Activated T-cell treated with anti-CD3 and anti-CD28 coated beads, Interleukin-2, amount 50 U/mL, for 24 hours (primary cell): ENCODE results near the gene DNAJC11.
"Not testable (repeated sequence)": the region's sequence is repeated elsewhere in the genome, so short reads cannot be mapped to it uniquely, and the experiment has no call there.

ENCODE experiments used
- DNase-seq: peaks from one replicate; pipeline ENCODE4 v3.0.0-alpha.2; 2020
- H3K27ac Mint-ChIP-seq: 2 replicates; pipeline ENCODE4 v1.8.0; 2020; ENCODE audit warnings: mild to moderate bottlenecking, mixed read lengths
- H3K27me3 Mint-ChIP-seq: 2 replicates; pipeline ENCODE4 v1.8.0; 2020; ENCODE audit warnings: mixed read lengths
- H3K36me3 Mint-ChIP-seq: 2 replicates; pipeline ENCODE4 v1.8.0; 2020; ENCODE audit warnings: low read depth, mixed read lengths
- H3K4me1 Mint-ChIP-seq: 2 replicates; pipeline ENCODE4 v1.8.0; 2020; ENCODE audit warnings: low read depth, mixed read lengths
- H3K4me3 Mint-ChIP-seq: 2 replicates; pipeline ENCODE4 v1.8.0; 2020; ENCODE audit warnings: mild to moderate bottlenecking, moderate library complexity, mixed read lengths
- H3K9me3 Mint-ChIP-seq: 2 replicates; pipeline ENCODE4 v1.8.0; 2020; ENCODE audit warnings: mixed read lengths

The DNAJC11 gene

DNA sequence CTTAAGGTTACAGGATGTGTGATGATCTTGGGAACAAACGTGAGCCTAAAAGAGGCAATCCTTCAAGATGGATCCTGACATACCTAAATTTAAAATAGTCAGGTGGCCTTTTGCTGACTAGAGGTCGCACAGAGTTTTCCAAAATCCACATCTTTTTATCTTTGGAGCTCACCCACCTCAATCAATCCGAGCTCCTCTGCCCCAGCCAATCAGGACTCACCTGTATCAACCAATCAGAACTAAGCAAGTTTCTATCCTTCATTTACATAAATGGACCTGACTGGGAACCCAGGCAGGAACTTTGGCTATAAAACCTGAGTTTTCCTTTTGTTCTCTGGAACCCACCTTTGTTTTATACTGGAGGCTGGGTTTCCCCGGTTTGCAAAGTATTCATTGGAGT, 16.2 kb downstream of the DNAJC11 start:
- DNase-seq: no peak
- Mint-ChIP-seq H3K36me3 (peaks cover 42% of the 10 kb centered on the region), H3K4me3 (no peak overlapping the region), H3K4me1 (peaks cover 26% of the 10 kb centered on the region), H3K9me3 (no peaks in the 10 kb centered on the region), H3K27me3 (no peaks in the 10 kb centered on the region), H3K27ac (no peak overlapping the region)

DNA sequence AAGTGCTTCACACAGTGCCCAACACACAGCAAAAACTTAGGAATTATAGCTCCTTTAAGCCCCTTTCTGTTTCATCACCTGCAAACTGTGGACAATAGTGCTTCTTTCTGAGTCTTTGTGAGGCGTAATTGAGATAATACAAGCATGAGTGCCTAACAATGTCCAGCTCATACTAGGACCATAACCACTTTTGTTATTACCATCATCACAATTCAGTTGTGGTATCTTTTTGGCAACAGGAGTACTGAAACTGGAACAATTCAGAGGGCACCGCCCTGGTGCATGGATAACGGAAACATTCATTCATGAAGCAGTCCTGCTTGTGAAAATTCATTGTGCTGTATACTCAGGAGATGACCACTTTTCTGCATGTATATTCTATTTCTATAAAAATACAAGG, 18.2 kb downstream of the DNAJC11 start:
- Mint-ChIP-seq H3K9me3 (no peaks in the 10 kb centered on the region), H3K27me3 (no peaks in the 10 kb centered on the region)

DNA sequence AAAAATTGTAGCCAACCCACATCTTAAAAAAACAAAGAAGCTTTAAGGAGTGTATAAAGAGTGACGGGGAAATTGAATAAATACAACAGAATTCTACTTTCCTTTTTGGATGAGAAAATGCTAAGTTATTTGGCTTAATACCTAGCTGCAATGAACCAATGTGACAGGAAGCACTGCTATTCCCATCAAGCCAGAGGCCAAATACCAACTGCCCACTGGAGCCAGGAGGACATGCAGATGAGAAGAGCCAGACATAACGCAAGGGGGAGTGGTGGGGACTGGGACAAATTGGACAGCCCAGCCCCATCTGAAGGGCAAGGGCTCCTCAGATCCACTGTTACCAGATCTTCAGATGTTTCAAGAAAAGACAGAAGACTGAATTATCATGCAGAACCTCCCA, 25.7 kb downstream of the DNAJC11 start:
- H3K9me3 Mint-ChIP-seq: no peaks in the 10 kb centered on the region
- no peaks in the 10 kb centered on the region for H3K4me1 Mint-ChIP-seq
- H3K27ac Mint-ChIP-seq: no peak overlapping the region
- peaks cover 89% of the 10 kb centered on the region for H3K36me3 Mint-ChIP-seq
- no peak overlapping the region for H3K4me3 Mint-ChIP-seq
- H3K27me3 Mint-ChIP-seq: no peaks in the 10 kb centered on the region
- DNase-seq: no peak

More for the DNA sequence above, 18.2 kb downstream of the DNAJC11 start:
- no peak for DNase-seq
- peaks cover 14% of the 10 kb centered on the region for H3K4me1 Mint-ChIP-seq
- H3K36me3 Mint-ChIP-seq: peaks cover 54% of the 10 kb centered on the region
- no peak overlapping the region for H3K4me3 Mint-ChIP-seq
- H3K27ac Mint-ChIP-seq: no peak overlapping the region

DNA sequence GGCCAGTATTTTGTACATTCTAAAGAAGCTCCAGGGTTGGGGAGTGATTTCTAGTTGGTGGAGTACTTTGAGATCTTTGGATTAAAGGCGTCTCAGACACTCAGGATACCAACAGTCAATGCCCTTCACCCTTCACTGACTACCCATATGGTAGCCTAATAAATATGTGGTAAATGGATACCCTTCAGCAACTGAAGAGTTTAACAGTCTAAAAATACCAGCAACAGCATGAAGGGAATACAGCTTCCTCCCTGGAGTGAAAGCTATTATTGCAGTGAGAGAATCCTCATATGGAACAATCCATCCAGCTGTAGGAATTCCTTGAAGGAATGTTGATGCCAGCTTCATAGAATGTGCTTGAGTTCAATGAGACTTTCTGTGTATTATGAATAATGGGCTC, 26.8 kb downstream of the DNAJC11 start:
- H3K27ac Mint-ChIP-seq: no peak overlapping the region
- H3K9me3 Mint-ChIP-seq: no peaks in the 10 kb centered on the region
- H3K4me3 Mint-ChIP-seq: no peak overlapping the region
- DNase-seq: no peak
- H3K4me1 Mint-ChIP-seq: no peaks in the 10 kb centered on the region
- H3K27me3 Mint-ChIP-seq: no peaks in the 10 kb centered on the region
- peaks cover 92% of the 10 kb centered on the region for H3K36me3 Mint-ChIP-seq

DNA sequence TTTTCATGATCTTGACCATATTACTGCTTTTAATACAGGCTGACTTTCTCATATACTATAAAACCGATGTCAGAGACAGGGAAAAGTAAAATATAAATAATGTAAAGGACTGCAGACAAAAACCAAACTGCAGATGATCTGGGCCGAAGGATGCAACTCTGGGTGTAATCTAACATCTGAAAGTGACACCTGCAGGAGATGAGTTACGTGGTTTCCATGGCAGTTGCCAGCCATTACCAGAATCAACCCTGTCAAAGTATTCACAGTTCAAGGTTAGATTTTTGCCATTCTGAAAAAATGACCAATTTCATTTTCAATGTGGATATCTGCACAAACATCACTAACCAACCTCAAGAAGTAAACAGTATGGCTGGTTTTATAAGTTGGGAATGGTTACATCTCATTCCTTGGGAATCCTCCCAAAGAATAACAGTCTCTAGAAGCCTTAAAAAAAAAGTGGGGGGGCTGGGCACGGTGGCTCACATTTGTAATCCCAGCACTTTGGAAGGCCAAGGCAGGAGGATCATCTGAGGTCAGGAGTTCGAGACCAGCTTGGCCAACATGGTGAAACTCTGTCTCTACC, 27.7 kb downstream of the DNAJC11 start:
- H3K36me3 Mint-ChIP-seq: peaks cover 86% of the 10 kb centered on the region

DNA sequence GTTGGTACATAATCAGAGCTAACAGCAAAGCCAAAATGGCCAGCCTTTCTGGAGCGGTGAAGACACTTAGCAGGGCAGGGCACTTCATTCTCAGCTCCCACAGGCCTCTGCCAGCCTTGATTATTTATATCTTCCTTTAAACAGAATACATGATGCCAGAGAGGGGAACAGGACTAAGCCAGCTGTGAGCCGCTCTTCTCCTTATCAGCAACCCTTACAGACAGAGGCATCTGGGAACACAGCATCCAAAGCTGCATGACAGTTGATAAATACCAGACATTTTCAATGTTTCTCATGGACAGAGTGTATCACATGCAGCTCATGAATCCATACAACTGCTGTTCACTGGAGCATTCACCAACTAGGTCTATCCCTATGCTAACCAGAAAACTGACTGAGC, 29.1 kb downstream of the DNAJC11 start:
- H3K27ac Mint-ChIP-seq: no peak overlapping the region
- H3K36me3 Mint-ChIP-seq: peaks cover 84% of the 10 kb centered on the region
- no peaks in the 10 kb centered on the region for H3K4me1 Mint-ChIP-seq
- H3K9me3 Mint-ChIP-seq: no peaks in the 10 kb centered on the region
- DNase-seq: no peak
- no peaks in the 10 kb centered on the region for H3K27me3 Mint-ChIP-seq
- H3K4me3 Mint-ChIP-seq: no peak overlapping the region

More for the DNA sequence above, 27.7 kb downstream of the DNAJC11 start:
- Mint-ChIP-seq H3K4me1 (no peaks in the 10 kb centered on the region), H3K27me3 (no peaks in the 10 kb centered on the region), H3K27ac (no peak overlapping the region), H3K9me3 (no peaks in the 10 kb centered on the region), H3K4me3 (no peak overlapping the region)
- DNase-seq: no peak

DNA sequence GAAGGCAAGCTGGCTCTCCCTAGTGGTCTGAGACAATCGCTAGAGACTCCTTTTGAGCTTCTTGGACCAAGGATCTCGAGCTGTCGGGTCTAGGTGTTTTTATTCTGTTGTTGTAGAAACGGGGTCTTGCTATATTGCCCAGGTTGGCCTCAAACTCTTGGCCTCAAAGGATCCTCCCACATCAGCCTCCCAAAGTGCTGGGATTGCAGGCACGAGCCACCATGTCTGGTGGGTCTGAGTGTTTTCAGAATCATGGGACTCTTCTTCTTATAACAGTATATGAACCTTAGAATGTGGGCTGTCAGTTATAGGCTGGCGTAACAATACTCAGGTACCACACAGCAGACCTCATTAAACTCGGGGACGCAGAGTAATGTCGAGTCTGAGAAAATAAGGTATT, 33.1 kb downstream of the DNAJC11 start:
- Mint-ChIP-seq H3K27me3 (no peaks in the 10 kb centered on the region), H3K4me1 (no peaks in the 10 kb centered on the region), H3K36me3 (peaks cover 82% of the 10 kb centered on the region), H3K9me3 (no peaks in the 10 kb centered on the region), H3K27ac (no peak overlapping the region), H3K4me3 (no peak overlapping the region)
- DNase-seq: no peak

DNA sequence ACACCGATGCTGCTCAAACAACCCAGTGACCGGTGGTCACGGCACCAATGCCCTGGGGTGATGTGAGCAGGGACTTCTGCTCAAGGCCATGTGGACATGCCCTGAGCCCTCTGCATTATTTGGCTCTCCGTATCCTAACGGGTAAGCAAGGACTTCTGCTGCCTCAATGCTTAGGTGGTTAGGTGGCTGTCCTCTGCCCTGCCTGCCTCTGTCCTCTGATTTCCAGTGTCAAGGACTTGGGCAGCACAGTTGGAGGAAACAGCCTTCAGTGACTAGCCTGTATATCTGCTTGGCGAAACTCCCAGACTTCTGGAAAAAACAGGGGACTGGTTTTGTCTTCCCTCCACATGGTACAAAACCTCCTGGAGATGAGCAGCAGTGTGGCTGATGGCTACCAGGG, 34.5 kb downstream of the DNAJC11 start:
- Mint-ChIP-seq H3K9me3 (no peaks in the 10 kb centered on the region), H3K36me3 (peaks cover 82% of the 10 kb centered on the region), H3K4me1 (no peaks in the 10 kb centered on the region), H3K27me3 (no peaks in the 10 kb centered on the region), H3K4me3 (no peak overlapping the region), H3K27ac (no peak overlapping the region)
- DNase-seq: no peak

DNA sequence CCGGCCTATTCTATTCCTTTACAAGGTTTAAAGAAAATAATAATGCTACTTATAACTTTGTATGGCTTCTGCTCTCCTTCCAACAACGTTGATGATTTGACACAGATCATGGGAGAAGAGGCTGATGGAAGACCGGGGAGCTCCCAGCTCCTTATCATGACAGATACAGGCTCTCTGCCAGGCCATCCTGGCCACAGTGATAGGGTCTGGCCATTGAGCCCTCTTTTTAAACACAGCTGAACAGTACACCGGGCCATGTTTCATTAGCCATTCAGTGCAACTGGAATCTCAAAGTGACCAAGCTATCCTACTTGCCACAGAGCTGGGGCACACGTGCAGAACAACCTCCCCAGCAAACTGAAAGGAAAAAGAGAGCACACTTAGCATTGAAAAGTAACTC, 34.9 kb downstream of the DNAJC11 start:
- no peak for DNase-seq
- no peaks in the 10 kb centered on the region for H3K27me3 Mint-ChIP-seq
- H3K36me3 Mint-ChIP-seq: peaks cover 79% of the 10 kb centered on the region
- no peaks in the 10 kb centered on the region for H3K4me1 Mint-ChIP-seq
- no peak overlapping the region for H3K27ac Mint-ChIP-seq
- H3K4me3 Mint-ChIP-seq: no peak overlapping the region
- no peaks in the 10 kb centered on the region for H3K9me3 Mint-ChIP-seq

DNA sequence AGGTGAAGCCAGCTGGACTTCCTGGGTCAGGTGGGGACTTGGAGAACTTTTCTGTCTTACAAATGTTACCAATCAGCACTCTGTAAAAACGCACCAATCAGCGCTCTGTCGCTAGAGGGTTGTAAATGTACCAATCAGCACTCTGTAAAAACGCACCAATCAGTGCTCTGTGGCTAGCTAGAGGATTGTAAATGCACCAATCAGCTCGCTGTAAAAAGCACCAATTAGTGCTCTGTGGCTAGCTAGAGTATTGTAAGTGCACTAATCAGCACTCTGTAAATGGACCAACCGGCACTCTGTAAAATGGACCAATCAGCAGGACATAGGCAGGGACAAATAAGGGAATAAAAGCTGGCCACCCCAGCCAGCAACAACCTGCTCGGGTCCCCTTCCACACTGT, 39.1 kb downstream of the DNAJC11 start:
- not testable (repeated sequence) for H3K27ac Mint-ChIP-seq, DNase-seq, H3K4me1 Mint-ChIP-seq, H3K9me3 Mint-ChIP-seq, H3K4me3 Mint-ChIP-seq, H3K27me3 Mint-ChIP-seq
- peaks cover 64% of the 10 kb centered on the region for H3K36me3 Mint-ChIP-seq

DNA sequence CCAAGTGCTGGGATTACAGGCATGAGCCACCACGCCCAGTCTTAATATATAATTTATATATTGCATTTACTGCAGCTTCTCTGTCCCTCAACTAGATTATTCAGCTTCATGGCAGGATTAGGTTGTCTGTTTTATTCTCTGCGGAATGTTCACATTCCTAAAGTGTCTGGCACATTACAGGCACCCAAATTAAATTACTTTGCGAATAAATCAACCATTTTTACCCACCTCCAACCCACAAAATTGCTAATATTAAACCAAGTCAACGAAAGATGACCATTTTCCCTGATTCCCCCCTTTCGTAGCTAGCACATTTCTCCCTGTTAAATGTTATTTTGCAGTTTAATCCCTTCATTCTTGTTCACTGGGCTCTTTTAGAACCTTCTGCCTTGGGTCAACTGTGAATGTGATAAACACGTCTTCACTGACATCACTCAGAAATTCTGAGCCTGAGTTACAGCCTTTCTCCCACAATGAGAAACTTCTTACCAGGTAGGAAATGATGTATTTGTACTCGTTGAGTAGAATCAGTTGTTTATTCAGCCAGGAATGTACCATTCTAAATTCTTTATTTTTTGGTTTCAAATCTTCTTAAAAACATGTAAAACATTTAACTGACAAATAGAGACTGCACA, 41.1 kb downstream of the DNAJC11 start:
- no peak for DNase-seq
- Mint-ChIP-seq H3K27ac (no peak overlapping the region), H3K36me3 (peaks cover 50% of the 10 kb centered on the region), H3K4me1 (peaks cover 6% of the 10 kb centered on the region), H3K4me3 (no peak overlapping the region), H3K9me3 (no peaks in the 10 kb centered on the region), H3K27me3 (no peaks in the 10 kb centered on the region)

DNA sequence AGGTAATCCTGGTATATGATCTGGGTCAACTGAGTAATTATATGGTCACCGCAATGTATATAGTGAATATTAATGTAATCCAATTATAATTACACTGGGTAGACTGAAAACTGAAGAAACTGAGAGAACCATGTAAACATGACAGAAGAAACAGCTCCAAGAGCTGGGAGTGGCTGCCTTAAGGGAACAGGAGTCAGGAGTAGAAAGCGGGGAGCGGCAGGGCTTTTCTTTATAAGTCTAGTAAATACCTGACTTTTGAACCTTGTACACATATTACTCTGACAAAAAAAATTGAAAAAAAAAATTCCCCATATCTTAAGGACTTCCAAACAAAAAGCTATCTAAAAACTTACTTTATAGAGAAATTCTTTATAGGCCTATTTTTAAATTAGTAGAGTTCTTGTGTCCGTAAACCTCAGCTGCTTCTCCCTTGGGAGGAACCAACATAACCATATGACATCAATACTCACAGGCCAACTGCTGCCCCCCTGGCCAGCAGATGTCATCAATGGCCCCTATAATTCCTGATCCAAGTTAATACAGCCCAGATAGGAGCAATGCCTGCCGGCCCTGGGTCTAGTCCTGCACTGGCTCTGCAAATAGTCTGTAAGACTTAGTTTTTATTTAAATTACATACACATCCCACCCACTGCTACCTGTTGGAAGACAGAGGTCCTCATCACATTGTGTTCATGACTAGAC, 43.1 kb downstream of the DNAJC11 start:
- no peak overlapping the region for H3K27ac Mint-ChIP-seq

DNA sequence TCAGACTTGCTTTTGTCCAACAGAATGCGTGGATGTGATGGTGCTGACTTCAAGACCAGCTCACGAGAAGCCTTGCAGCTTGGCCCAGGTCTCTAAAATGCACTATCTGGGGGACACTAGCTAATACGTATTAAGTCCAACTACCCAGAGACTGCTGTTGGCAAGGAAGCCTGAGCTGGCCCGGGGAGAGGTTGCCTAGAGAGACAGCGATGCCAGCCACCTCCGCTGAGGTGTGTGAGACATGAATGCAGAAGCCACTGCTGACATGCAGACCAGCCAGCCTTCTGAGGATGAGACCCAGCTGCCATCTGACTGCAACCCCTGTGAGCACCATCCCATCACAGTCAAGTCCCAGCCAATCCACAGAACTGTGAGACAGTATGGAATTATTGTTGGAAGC, 44.5 kb downstream of the DNAJC11 start:
- H3K27me3 Mint-ChIP-seq: no peaks in the 10 kb centered on the region
- H3K4me3 Mint-ChIP-seq: no peak overlapping the region
- H3K9me3 Mint-ChIP-seq: no peaks in the 10 kb centered on the region
- peaks cover 6% of the 10 kb centered on the region for H3K4me1 Mint-ChIP-seq
- peak; percentile 20 for DNase-seq
- H3K36me3 Mint-ChIP-seq: peaks cover 51% of the 10 kb centered on the region
- H3K27ac Mint-ChIP-seq: peak overlapping the region; percentile 37

More for the DNA sequence above, 43.1 kb downstream of the DNAJC11 start:
- Mint-ChIP-seq H3K4me3 (no peak overlapping the region), H3K9me3 (no peaks in the 10 kb centered on the region), H3K4me1 (peaks cover 6% of the 10 kb centered on the region), H3K27me3 (no peaks in the 10 kb centered on the region), H3K36me3 (peaks cover 48% of the 10 kb centered on the region)
- no peak for DNase-seq

DNA sequence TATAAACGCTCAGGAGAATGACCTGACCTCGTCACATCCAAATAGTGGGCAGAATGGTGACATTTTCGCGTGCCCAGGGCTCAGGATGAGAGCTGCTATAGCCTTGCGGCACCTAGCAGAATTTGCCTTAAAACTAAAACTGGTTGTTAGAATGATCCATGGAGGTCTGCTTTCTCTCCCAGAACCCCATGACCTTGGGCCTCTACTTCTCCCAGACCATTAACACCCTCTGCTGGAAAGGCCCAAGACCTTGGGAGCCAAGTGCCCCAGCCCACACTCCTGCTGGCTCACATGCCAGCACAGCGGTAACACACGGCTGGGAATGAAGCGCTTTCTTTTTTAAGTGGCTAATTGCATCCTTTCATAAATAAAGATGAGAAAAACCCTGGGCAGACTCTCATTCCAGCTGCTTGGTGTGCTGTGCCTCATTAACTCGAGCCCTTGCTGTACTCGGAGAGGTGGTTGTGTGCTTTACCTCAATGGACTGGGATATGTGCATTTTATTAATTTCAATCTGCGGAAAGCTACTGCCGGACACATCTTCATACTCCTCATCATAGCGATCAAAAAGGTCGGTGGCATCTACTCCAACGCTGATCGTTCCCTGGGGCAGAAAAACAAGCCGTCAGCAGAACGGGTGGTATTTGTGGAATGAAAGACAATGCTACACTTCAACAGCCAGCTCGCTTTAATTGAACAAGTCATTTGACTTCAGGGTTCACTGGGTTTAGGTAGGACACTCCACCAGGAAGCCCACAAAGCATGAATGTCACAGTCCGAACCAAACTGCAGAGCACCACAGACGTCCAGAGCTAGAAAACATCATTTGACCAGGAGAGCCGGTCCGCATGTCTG, 48.0 kb downstream of the DNAJC11 start:
- H3K4me3 Mint-ChIP-seq: no peak overlapping the region
- peaks cover 64% of the 10 kb centered on the region for H3K36me3 Mint-ChIP-seq
- H3K27ac Mint-ChIP-seq: no peak overlapping the region
- H3K27me3 Mint-ChIP-seq: no peaks in the 10 kb centered on the region
- no peak for DNase-seq
- no peaks in the 10 kb centered on the region for H3K9me3 Mint-ChIP-seq
- H3K4me1 Mint-ChIP-seq: peaks cover 6% of the 10 kb centered on the region
